ENCODE measurements around the gene NTRK3.
"Not testable (repeated sequence)": the region's sequence is repeated elsewhere in the genome, so short reads cannot be mapped to it uniquely, and the experiment has no call there.

NTRK3 gene

DNA sequence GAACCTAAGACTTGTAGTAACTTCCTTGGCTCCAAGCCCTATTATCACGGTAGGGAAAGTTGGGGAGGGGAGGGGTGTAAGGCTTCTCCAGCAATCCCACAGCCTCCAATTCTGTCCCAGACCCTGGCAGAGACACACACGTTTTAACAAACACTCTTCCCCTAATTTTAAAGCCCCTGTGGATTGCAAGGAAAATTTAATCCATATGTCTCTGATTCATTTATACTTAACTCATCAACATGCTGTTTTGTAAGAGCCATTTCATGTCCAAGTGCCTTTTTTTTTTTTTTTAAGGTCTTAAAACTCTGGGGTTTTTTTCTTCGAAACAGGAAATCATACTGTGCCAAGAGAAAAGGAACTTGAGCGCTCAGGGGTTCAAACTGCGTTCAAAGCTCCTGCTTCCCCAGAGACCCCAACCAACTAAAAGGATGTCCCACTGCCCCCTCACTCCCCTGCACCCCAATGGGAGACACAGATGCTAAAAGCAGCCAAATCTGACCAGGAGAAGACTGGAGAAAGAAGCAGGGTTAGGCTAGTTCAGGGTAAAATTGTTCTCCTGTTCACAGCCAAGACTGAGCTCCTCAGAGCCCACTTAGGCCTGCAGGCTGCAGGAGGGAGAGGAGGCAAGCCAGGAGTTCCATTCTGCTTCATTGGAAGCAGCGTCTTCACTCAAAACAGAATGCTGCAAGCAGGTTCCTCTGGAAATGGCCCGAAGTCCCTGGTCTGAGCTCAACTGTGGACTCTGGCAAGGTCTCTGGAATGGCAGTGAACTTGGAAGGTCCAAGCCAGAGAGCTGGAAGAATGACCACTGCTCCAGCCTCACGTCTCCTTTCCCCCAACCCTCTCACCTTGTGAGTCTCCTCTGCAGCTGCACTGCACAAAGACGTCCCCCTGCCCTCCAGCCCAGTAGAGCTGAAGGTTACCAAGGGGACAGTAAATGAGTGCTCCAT lies 172.5 kb downstream of the NTRK3 start:
- no peak overlapping the region for H3K27ac ChIP-seq
- no peak for DNase-seq (ENCODE audit: low read depth, low spot score)

DNA sequence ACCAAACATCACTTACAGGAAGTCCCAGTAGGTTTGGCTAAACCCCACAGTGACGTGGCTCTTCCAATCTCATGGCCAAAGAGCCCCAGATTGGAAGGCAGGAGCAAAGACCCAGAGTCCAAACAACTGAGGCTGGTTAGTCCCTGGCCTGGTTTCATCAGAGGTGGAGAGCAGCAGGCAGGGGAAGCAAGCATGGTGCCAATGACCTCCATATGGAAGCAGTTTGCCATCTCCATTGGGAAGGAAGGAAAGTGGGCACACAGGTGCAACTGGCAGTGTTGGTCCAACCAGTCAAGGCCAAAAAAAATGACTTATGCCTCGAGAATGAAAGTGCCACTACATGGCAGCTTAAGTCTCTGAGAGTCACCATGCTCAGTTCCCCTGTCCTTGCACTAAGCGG lies 175.9 kb downstream of the NTRK3 start:
- H3K27ac ChIP-seq, result no peak overlapping the region
- no peak for DNase-seq (ENCODE audit: low read depth, low spot score)

DNA sequence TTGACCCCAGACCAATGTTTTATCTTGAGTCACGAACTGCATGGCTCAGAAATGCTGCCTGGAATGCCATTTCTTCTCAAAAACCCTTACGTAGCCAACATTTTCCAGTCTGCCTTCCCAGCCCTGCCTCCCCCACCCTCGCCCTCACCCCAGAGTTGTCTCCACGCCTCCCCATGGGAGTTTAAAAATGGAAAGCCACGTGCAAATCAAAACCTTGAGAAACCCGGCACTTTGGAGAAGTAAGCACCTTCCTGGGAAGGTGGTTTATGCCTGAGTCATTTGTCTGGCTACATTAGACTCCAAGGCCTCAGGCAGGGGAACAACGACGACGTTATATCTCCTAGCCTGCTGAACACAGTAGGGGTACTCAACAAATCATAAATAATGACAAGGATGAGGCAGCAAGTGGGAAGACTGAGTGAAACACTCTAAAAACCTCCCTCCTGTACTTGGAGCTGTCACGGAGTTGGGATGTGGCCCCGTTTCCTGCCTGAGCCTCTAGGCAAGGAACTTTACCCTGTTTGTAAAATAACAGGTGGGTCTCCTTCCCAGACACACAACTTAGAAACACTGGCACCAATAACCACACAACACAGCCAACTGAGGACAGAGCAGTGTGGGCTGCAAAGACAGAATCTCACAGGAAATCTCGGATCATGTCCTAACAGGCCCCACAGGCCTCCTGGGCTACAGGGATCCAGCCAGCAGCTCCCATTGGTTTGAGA lies 179.1 kb downstream of the NTRK3 start:
- DNase-seq (ENCODE audit: low read depth, low spot score), result no peak
- no peak overlapping the region for H3K27ac ChIP-seq

DNA sequence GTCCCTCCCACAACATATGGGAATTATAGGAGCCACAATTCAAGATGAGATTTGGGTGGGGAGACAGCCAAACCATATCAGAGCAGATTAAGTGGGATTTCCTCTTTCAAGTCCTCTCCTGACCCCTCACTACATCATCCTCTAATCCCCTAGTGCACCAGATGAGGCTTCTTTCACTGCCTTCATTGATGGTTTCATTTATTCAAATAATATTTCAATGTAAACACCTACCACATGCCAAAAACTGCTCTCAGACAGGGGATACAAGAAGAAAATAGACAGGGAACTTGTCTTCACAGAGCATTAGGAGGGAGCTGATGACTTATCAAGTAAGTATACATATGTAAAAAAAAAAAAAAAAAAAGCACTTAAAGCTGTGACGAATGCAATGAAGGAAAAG lies 180.2 kb downstream of the NTRK3 start:
- H3K27ac ChIP-seq, result no peak overlapping the region
- no peak for DNase-seq (ENCODE audit: low read depth, low spot score)

DNA sequence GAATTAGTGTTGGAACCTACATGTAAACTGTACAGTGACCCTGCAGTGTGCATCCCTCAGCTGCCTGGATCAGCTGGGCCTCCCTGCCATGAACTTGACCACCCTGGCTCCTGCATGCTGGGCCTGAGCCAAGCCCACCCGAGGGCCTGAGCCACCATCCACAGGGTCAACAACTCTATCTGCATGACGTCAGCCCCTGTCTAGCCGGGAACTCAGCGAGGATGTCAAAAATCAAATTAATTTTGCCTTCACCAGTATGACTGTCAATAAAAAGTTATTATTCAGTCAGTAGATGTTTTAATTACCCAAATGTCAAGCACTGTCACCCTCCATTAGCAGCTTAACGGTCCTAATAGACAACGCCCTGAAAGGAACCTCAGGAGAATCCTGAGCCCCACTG lies 181.4 kb downstream of the NTRK3 start:
- no peak for DNase-seq (ENCODE audit: low read depth, low spot score)
- H3K27ac ChIP-seq, result no peak overlapping the region

DNA sequence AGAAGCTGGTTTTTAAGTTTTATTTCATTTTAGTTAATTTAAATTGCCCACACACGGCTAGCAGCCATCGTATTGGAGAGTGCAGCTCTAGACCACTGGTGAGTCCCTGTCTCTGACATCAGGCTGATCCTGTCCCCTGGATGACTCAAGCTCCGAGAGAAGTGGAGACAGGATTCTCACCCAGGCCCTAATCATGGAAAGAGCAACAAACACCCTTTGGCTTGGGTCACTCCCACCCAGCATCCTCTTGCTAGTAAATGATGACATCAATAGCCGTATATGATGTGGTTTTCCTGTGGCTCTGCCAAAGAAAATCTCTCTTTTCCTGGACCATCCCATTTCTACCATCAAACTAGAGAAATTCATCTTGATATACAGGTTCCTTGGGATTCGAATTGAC lies 182.2 kb downstream of the NTRK3 start:
- H3K27ac ChIP-seq, result no peak overlapping the region
- DNase-seq (ENCODE audit: low read depth, low spot score), result no peak

DNA sequence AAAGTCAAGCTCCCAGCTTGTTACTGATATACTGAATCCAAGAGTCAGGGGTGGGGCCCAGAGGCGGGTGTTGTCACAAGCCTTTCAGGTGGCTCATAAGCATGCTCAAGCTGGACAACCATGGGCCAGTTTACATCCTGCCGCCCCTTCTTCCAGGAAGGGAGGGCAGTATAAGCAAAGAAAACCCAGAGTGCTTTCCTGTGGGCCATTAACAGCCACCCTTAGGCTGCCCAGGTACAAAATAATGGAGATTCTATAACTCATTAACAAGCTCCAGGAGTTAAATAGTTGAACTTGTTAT lies 183.2 kb downstream of the NTRK3 start:
- H3K27ac ChIP-seq, result no peak overlapping the region
- no peak for DNase-seq (ENCODE audit: low read depth, low spot score)

DNA sequence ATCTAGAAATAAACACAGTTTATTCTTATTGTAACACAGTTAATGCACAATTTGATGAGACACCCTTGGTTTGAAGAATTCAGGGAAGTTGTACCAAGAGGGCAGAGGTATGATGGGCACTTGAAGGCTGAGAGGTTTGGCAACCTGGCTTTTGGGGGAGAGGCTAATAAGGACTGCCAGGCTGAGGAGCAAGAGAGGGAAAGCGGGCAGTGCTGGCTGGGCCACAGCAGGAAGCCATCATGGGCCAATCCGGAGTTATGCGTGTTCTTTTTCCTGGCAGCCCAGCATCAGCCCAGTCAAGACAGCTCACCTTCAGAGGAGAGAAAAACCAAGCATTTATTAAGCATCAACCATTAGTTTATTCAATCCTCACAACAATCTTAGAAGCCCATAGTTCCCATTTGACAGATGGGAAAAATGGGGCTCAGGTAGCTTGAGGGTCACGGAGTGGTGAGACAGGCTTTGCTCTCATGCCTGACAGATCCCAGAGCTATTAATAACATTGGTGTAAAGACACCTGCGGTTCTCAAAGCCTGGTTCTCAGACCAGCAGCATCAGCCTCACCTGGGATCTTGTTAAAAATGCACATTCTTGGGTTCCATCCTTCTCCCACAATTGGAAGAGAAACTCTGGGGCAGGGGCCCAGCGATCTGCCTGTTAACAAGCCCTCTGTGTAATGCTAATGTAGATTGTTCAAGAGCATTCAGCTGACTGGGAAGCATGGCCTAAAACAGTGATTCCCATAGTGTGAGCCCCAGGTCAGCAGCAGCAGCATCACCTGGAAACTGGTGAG lies 183.7 kb downstream of the NTRK3 start:
- no peak for DNase-seq (ENCODE audit: low read depth, low spot score)

DNA sequence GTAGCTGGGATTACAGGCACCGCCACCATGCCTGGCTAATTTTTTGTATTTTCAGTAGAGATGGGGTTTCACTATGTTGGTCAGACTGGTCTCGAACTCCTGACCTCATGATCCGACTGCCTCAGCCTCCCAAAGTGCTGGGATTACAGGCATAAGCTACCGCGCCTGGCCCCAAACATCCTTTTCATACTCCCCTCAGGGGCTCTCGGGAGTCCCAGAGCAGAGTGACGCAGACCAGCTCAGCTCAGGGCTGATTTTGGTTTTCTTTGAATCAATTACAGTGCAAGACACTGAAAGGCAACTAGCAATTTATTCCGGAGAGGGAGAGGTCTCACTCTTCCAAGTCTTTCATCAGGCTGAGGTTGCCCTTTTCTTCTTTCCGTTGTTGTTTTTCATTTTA lies 184.4 kb downstream of the NTRK3 start:
- DNase-seq (ENCODE audit: low read depth, low spot score); H3K27ac ChIP-seq: not testable (repeated sequence)

More for the DNA sequence above, 183.7 kb downstream of the NTRK3 start:
- H3K27ac ChIP-seq, result no peak overlapping the region

DNA sequence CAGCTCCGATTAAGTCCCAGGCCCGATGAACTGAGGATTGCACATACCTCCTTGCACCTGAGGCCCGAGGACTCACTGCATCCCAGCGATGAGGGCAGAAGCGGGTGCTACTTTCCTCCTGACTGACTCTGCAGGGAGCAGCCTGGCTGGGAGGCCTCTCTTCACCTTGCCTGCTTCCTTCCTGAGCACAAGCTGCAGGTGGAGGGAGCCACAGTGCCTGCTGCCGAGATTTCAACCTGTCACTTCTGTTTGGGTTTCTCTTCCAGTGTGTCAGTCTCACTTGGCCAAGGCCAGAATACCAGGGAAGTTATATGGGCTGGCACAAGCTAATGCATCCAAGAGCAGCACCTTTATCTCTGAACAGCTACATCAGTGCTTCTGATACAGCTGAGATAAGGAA lies 185.4 kb downstream of the NTRK3 start:
- no peak overlapping the region for H3K27ac ChIP-seq
- DNase-seq (ENCODE audit: low read depth, low spot score), result no peak

DNA sequence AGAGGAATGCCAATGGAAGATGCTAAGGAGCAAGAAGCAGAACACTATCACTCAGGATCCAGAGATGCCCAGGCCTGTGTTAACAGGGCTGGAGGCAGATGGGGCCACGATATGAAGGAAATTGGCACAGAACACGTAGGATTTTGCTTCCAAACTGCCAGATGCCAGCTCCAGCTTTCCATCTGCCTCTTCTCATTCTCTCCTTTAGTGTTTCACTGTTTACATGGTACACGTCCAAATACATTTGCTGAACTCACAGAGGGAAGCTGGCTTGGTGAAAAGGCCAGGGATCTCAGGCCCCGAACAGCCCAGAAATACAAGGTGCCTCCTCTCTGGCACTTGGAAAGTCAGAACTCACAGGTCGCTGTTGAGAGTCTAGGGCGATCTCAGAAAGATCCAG lies 187.0 kb downstream of the NTRK3 start:
- DNase-seq (ENCODE audit: low read depth, low spot score), result no peak
- H3K27ac ChIP-seq, result no peak overlapping the region

DNA sequence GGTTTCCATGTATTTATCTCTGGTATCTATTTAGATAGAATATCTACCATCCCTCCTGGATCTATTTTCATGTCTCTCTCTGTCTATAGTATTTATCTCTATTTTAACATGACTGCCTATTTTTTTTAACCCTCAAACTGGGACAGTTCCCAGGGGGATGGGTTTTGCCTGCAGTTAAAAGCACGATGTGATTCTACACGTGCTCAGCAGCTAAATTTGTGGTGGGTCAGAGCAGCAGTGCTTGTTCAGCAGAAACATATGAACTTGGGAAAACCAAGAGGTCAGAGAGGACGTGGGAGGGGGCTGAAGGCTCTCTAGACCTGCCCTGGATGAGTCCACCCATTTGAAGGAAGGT lies 189.2 kb downstream of the NTRK3 start:
- H3K27ac ChIP-seq, result no peak overlapping the region
- no peak for DNase-seq (ENCODE audit: low read depth, low spot score)

DNA sequence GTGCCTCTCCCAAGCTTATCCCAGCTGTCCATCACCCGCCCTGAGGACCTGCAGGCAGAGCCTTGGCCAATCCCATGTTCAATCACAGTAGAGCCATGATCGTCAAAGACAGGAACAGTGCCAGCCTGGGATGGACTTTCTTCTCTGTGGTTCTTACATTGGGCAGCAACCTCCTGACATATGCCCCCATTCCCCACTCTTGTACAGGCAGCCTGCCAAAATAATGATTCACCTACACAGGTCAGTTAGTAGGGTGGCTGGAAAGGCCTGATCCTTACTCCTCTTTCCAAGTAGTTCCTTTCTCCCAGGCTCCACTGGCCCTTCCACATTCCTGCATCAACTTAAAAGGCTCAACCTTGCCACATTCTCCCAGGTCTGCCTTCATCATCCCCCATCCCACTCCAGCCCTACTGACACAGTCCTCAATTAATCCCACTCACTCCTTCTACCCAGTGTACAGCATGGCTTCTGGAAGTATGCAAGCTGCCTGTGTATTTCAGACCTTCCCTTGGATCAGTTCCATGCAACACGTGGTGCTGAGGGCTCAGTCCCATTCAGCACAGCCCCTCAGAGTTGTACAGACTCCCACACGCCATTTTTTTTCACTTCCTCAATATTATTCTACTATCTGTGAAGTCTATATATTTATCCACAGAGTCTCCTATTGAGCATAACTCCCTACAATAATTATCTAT lies 189.8 kb downstream of the NTRK3 start:
- no peak for DNase-seq (ENCODE audit: low read depth, low spot score)
- H3K27ac ChIP-seq, result no peak overlapping the region

DNA sequence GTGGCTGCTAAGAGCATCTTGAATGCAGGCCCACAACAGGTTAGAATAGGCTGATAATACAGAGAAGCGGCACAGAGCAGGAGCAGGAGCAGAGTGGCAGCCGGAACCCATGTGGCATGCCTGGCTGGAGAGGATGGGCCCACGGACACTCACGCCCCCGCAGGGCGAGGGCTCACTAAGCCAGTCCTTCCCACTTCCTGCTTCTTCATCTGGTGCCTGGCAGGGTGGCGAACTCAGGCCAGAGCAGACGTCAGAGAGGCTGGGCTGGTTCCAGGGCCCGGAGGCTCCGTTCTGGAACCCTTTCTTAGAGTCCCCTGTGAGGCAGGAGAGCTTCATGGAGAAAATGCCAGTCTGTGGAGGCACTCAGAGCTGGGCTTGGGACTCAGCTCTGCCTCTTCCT lies 195.1 kb downstream of the NTRK3 start:
- DNase-seq (ENCODE audit: low read depth, low spot score), result no peak
- H3K27ac ChIP-seq, result no peak overlapping the region

DNA sequence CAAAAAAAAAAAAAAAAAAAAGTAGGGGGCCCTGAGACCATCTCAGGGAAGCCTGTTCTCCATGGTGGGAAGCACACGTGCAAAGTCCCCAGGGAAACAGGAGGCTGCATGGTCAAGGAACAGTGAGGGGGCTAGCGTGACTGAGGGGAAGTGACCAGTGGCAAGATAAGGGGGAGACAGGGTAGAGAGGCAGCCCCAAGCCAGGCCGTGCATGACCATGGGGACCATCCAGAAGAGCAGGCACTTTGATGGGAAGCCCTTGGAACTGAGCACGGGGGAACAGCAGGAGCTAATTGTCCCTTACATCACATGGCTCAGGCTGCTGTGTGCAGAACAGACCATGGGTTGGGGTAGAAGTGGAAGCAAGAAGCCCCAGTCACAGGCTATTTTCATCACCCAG lies 196.2 kb downstream of the NTRK3 start:
- no peak for DNase-seq (ENCODE audit: low read depth, low spot score)
- no peak overlapping the region for H3K27ac ChIP-seq

DNA sequence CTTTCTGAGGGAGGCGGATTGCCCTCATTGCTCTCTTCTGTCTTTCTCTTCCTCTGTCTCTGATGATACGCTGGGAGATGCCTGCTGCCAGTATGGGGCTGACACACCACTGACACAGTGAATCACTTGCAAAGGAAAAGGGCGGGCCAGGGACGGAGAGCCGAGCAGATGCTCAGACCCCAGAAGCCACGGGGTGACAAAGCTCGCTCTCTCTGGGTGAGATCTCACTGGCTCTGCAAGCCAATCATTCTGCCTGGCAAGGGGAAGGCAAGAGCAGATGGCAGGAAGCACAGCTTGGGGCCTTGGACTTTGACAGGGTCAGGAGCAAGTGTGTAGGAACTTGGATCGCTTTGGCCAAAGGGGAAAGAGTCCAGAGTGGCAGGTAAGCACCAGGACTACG lies 198.7 kb downstream of the NTRK3 start:
- H3K27ac ChIP-seq, result no peak overlapping the region
- DNase-seq (ENCODE audit: low read depth, low spot score), result no peak

DNA sequence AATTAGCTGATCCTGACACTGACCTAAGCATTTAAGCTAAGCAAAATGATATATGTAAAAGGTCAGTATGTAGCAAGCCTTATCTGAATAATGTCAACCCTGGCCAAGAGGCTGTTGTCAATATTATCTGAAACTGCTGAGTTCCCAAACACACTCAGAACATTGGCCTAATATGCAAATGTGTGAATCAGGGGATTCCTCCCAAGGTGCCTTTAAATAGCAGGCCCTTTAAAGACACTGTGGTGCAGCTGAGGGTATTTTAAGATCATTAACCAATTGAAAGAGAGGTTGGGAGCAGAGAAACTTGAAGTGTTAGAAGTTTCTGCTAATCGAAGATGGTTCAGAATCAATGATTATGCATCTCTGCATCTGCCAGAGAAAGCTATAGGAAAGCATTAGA lies 207.0 kb downstream of the NTRK3 start:
- H3K27ac ChIP-seq, result no peak overlapping the region
- no peak for DNase-seq (ENCODE audit: low read depth, low spot score)

DNA sequence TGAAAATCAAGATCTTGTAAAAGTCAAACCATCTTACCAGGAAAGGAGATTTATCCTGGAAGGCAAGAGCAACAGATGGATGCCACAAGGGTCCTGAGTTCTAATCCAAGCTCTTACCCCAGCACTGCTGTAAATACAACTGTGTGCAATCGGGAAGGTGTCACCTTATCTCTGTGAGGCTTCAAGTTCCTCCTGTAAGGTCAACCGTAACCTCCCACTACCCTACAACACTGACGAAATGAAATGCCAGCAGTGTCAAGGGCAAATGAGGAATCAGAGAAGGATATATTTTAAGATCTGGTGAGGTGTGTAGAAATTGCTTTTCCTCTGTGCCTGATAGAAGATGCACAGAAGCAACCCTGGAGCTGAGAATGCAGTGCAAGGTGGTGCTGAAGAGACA lies 207.8 kb downstream of the NTRK3 start:
- DNase-seq (ENCODE audit: low read depth, low spot score), result no peak
- H3K27ac ChIP-seq, result no peak overlapping the region

DNA sequence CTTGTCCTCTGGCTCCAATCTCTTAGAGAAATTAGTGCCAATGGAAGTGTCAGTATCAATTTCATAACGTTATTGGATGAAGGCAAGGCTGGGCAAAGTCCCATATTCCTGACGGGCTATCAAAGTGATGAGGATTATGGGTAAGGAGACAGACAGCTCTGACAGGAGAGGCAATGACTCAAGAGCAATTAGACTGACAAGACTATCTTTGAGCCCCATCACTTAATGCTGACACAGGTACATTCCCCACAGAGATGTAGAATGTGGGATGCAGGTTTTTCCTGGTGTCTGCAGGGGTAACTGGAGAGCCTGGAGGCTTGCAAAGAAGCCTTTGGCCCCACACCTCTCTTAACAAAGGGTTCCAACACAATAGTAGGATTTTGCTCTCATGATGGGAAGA lies 208.3 kb downstream of the NTRK3 start:
- no peak for DNase-seq (ENCODE audit: low read depth, low spot score)
- no peak overlapping the region for H3K27ac ChIP-seq

DNA sequence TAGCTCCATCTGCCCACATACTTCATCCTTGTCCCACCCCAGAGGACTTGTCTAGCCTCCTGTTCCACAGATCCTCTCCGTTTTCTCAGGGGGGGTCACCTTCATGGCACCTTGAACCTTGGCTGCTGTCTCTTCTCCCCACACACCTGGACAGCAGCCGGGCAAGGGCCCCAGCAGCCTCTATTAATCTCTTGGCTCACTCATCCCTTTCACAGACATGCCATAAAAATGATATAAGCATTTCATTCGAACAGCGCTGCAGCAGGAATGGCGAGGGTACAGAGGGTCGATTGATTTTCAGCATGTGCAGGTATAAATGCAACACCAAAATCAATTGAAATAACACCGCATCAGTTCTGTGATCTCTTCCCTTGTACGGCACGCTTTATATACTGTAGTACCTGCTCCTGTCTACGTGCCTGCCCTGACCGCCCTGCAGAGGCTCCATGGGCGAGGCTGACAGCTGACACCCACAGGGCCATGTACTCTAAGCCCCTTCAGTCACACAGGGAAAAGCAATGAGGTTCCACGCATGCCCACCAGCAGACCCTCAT lies 209.9 kb downstream of the NTRK3 start:
- DNase-seq (ENCODE audit: low read depth, low spot score), result no peak
- no peak overlapping the region for H3K27ac ChIP-seq
